Psoas muscle (tissue), 8 donors: ENCODE data around the gene COL13A1. TPM values are rescaled to one million over a fixed set of nuclear protein-coding genes. Genes with fewer than 3 reads are reported as not detected.

ENCODE experiments used
- ATAC-seq, 4 donors: fragments of 200-7000 bp; cut with Tn5 transposase; one replicate each; pipeline ENCODE4 v1.9.1; 2020; ENCODE audit warnings: moderate library complexity in 3 of 4, mild to moderate bottlenecking in 2 of 4
- DNase-seq, 2 donors: peaks; one replicate each; pipeline ENCODE4 v3.0.0-alpha.2; 2020
- H3K27ac ChIP-seq: fragments of 200-600 bp; one replicate; pipeline ENCODE4 v1.8.0; 2022
- H3K27me3 ChIP-seq, 3 donors: fragments of 200-600 bp in 1 of 3; one replicate each; pipeline versions ENCODE4 v1.6.1 to v1.8.0; 2013 to 2022; ENCODE audit warnings: low read length in 2 of 3, mild to moderate bottlenecking in 2 of 3, moderate library complexity in 1 of 3; ENCODE audit not compliant: insufficient read depth in 3 of 3
- H3K36me3 ChIP-seq, 2 donors: fragments of 200-600 bp in 1 of 2; one replicate each; pipeline versions ENCODE4 v1.6.1 to v1.8.0; 2013 to 2022; ENCODE audit warnings: low read depth in 1 of 2, mild to moderate bottlenecking in 1 of 2, moderate library complexity in 1 of 2; ENCODE audit not compliant: insufficient read depth in 1 of 2
- H3K4me1 ChIP-seq: fragments of 200-600 bp; one replicate; pipeline ENCODE4 v1.8.0; 2022
- H3K4me3 ChIP-seq: fragments of 200-600 bp; one replicate; pipeline ENCODE4 v1.8.0; 2022; ENCODE audit warnings: mild to moderate bottlenecking
- H3K9me3 ChIP-seq: fragments of 200-600 bp; one replicate; pipeline ENCODE4 v1.8.0; 2022
- WGBS, 3 donors: extraction: QIAGEN DNeasy Blood & Tissue Kit; methylation state at CpG; one replicate each; pipeline versions ENCODE4 v1.1.6 to v1.1.7; 2013; 5-methylcytosine and 5-hydroxymethylcytosine counted together
- intact Hi-C, 2 donors: fragments of 100-400 bp; cut with DNase I; formaldehyde crosslinking; loops; one replicate each; pipeline versions ENCODE4 v1.11.0 to v1.14.2; 2022
- polyA plus RNA-seq, 3 donors: library from polyadenylated mRNA; stranded (reverse); fragments of 200-250 nt; gene quantifications; one replicate each; pipeline ENCODE4 v1.2.3, GENCODE V29; 2013
- total RNA-seq, 4 donors: library from RNA; stranded (reverse); fragmentation: NEBNext Ultra II Directional in 2 of 4; extraction: Animal tissue kit (Norgen Biotek cat#: 25700) in 2 of 4; gene quantifications; one replicate each; pipeline versions ENCODE4 v1.2.1 to v1.2.4, GENCODE V29; 2021 to 2023
- TF ChIP-seq, protein P1 (sequence below): fragments of 200-600 bp; IDR thresholded peaks from one replicate; pipeline ENCODE4 v1.8.0; 2022; ENCODE audit warnings: antibody characterized with exemption
- donor health status: healthy with polysubstance abuse.
- donor health status: DM: no; HTN: no; CAD: no; lungs with moderate emphysema.
- donor health status: Bipolar disorder and iron deficiency.
- donor health status: healthy.
- donor health status: DM: yes; HTN: yes; CAD: no.
- donor health status: DM: no; HTN: no; CAD: no.
- donor health status: DM: no; HTN: no; CAD: no.
- donor health status: DM: yes; HTN: yes; CAD: no.

The COL13A1 gene
- total and polyA plus RNA-seq, 7 donors = 0.35 to 10.7 (median 2.6) TPM

DNA sequence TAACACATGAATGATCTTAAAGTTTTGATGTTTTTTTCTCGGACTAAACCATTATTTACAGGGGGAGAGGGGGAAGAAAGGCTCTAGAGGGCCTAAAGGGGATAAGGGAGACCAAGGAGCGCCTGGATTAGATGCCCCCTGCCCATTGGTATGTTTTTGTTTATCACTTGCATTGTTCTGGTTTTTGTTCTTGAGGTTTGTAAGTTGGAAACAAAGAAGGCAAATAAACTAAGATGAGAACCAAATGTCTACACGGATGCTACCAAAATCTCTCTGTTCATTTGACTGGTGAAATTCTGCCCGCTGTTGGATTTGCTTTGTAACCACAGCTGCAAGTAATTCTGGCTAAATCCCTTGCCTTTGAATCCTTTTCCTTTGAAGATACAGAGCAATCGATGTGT is 151.1 kb downstream of the COL13A1 start:
- Histone ChIP-seq H3K9me3 (no peaks in the 10 kb centered on the region), H3K27me3 (no peaks in the 10 kb centered on the region), H3K4me3 (no peak overlapping the region), H3K4me1 (no peaks in the 10 kb centered on the region), H3K27ac (no peak overlapping the region), H3K36me3 (peaks cover 0 to 18% of the 10 kb centered on the region in 2 donors)
- ATAC-seq (no peak), DNase-seq (no peak)
- TF ChIP-seq, protein P1, sequence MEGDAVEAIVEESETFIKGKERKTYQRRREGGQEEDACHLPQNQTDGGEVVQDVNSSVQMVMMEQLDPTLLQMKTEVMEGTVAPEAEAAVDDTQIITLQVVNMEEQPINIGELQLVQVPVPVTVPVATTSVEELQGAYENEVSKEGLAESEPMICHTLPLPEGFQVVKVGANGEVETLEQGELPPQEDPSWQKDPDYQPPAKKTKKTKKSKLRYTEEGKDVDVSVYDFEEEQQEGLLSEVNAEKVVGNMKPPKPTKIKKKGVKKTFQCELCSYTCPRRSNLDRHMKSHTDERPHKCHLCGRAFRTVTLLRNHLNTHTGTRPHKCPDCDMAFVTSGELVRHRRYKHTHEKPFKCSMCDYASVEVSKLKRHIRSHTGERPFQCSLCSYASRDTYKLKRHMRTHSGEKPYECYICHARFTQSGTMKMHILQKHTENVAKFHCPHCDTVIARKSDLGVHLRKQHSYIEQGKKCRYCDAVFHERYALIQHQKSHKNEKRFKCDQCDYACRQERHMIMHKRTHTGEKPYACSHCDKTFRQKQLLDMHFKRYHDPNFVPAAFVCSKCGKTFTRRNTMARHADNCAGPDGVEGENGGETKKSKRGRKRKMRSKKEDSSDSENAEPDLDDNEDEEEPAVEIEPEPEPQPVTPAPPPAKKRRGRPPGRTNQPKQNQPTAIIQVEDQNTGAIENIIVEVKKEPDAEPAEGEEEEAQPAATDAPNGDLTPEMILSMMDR = no peak
- intact Hi-C loops = no loop called here
- 57 to 65% (median 58%) methylated on average over 5 of the region's 5 CpGs for WGBS, 3 donors

DNA sequence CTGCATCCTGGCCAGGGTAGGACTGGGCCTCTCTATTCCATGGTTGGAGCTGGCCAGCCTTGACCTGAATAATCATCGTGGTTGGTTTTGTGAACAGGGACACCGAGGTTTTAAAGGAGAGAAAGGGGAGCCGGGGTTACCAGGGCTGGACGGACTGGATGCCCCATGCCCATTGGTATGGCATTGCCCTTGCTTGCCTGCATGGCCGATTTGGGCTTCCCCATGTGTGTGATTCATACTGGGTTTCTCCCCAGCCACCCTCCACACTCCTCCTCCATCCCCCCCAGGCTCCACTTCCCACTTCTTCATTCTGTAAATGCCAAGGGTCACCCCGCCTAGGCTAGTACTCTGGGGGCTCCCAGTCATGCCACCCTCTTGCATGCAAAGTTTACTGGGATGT is 152.1 kb downstream of the COL13A1 start:
- Histone ChIP-seq H3K36me3 (peaks cover 0 to 12% of the 10 kb centered on the region in 2 donors), H3K27me3 (no peaks in the 10 kb centered on the region), H3K9me3 (no peaks in the 10 kb centered on the region), H3K4me1 (no peaks in the 10 kb centered on the region), H3K27ac (no peak overlapping the region), H3K4me3 (no peak overlapping the region)
- DNase-seq = no peak
- no peak for ATAC-seq
- intact Hi-C loops = no loop called here
- TF ChIP-seq, protein P1 = no peak
- 82 to 93% (median 84%) methylated on average over 6 of the region's 6 CpGs for WGBS, 3 donors

DNA sequence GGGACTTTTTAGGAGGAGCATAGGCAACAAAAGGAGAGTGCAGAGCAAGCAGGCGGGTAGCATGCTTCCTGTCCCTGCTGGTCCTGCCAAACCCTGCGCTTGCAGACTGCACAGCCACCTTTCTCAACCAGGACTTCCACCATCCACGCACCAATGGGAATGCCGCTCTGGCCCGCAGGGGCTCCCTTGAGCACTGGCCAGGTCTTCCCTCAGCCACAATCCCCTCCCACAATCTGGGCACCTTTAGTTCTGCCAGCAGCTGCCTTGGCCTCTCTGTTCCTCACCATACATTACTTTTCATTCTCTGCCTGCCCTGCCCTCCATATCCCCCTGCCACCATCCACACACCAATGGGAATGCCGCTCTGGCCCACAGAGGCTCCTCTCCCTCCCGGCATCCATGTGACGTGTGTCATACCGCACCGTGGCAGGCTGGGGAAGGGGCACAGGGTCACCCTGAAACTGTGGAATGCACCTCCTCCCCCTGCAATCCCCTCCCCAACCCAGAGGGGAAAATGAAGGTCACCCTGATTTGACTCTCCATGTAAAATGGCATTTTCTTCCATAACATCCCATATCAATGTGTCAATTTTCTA is 153.6 kb downstream of the COL13A1 start:
- no peaks in the 10 kb centered on the region for H3K9me3 ChIP-seq
- no peak overlapping the region for H3K4me3 ChIP-seq
- intact Hi-C loops = no loop called here
- H3K27me3 ChIP-seq = no peaks in the 10 kb centered on the region
- 80 to 91% (median 84%) methylated on average over 10 of the region's 10 CpGs for WGBS, 3 donors
- DNase-seq (no peak), ATAC-seq (no peak)
- no peaks in the 10 kb centered on the region for H3K4me1 ChIP-seq
- peaks cover 0 to 15% of the 10 kb centered on the region in 2 donors for H3K36me3 ChIP-seq
- TF ChIP-seq, protein P1 = no peak
- H3K27ac ChIP-seq = no peak overlapping the region

DNA sequence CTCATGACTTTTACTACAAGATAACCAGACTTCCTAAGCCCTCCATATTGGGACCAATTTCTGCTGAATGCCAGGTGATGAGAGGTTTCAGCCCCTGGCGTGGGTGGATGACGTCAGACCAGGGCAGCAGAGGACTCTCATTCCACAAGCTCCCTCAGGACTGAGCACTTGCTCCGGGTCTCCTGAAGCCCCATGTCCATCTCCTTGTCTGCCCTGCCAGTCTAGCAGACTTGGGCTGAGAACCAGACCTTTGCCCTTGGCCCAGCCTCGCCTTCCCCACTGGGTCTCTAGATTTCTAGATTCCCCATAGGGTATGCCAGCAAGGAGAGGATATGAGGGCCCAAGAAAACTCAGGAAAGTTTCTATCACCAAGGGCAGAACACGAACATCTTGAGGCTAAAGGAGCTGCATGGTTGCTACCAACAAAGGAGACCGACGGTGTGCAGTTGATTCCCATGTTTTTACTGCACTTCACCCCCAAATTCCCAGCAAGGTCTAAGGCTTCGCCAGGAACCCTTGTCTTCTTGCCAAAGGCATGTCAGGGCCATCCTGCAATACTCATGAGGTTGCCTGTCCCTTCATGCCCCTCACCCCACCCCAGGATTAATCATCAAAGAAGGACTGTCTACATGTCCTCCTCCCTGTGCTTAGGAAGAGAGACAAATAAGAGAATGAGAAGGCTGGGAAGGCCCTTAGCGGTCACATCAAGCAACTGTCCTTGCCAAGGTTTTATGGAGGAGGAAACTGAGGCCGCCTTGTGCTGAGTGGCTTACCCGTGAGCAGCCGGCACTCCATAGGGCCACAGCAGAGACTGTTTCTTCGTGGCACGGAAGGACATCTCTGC is 154.4 kb downstream of the COL13A1 start:
- no peak overlapping the region for H3K27ac ChIP-seq
- DNase-seq (no peak), ATAC-seq (no peak)
- peaks cover 0 to 15% of the 10 kb centered on the region in 2 donors for H3K36me3 ChIP-seq
- no peaks in the 10 kb centered on the region for H3K4me1 ChIP-seq
- no peak overlapping the region for H3K4me3 ChIP-seq
- WGBS, 3 donors = 88 to 93% (median 90%) methylated on average over 14 of the region's 14 CpGs
- H3K9me3 ChIP-seq = no peaks in the 10 kb centered on the region
- H3K27me3 ChIP-seq = no peaks in the 10 kb centered on the region
- TF ChIP-seq, protein P1 = no peak
- intact Hi-C loops = no loop called here
